Measurements from ENCODE around the gene EIF2AK3.
"Not testable (repeated sequence)": the region's sequence is repeated elsewhere in the genome, so short reads cannot be mapped to it uniquely, and the experiment has no call there.

The EIF2AK3 gene

GRCh38 chr2:88599527-88599926, 27.7 kb downstream of the EIF2AK3 start:
- no peak for DNase-seq (ENCODE audit: low read depth in 4 of 4, low spot score in 1 of 4)

GRCh38 chr2:88597168-88597567, 30.1 kb downstream of the EIF2AK3 start:
- DNase-seq (ENCODE audit: low read depth in 4 of 4, low spot score in 1 of 4) = no peak

GRCh38 chr2:88596141-88596830, 31.0 kb downstream of the EIF2AK3 start:
- no peak for DNase-seq (ENCODE audit: low read depth in 4 of 4, low spot score in 1 of 4)

- no peak for DNase-seq (ENCODE audit: low read depth in 4 of 4, low spot score in 1 of 4)
These were observed 35.6 kb downstream of the EIF2AK3 start for GRCh38 chr2:88591698-88592097.

- DNase-seq (ENCODE audit: low read depth in 4 of 4, low spot score in 1 of 4) = peak in 2 of 4 experiments; percentile 11 to 22
These were observed 36.2 kb downstream of the EIF2AK3 start for GRCh38 chr2:88590998-88591613.

- no peak for DNase-seq (ENCODE audit: low read depth in 4 of 4, low spot score in 1 of 4)
These were observed 41.3 kb downstream of the EIF2AK3 start for GRCh38 chr2:88585969-88586368.

GRCh38 chr2:88582030-88582429, 45.2 kb downstream of the EIF2AK3 start:
- no peak for DNase-seq (ENCODE audit: low read depth in 4 of 4, low spot score in 1 of 4)

GRCh38 chr2:88580088-88580487, 47.2 kb downstream of the EIF2AK3 start:
- DNase-seq (ENCODE audit: low read depth in 4 of 4, low spot score in 1 of 4) = no peak

- no peak for DNase-seq (ENCODE audit: low read depth in 4 of 4, low spot score in 1 of 4)
These were observed 51.6 kb downstream of the EIF2AK3 start for GRCh38 chr2:88575630-88576029.

- no peak for DNase-seq (ENCODE audit: low read depth in 4 of 4, low spot score in 1 of 4)
These were observed 52.2 kb downstream of the EIF2AK3 start for GRCh38 chr2:88575051-88575450.

GRCh38 chr2:88574445-88574844, 52.8 kb downstream of the EIF2AK3 start:
- no peak for DNase-seq (ENCODE audit: low read depth in 4 of 4, low spot score in 1 of 4)

- DNase-seq (ENCODE audit: low read depth in 4 of 4, low spot score in 1 of 4) = no peak
These were observed 59.1 kb downstream of the EIF2AK3 start for GRCh38 chr2:88568179-88568578.

GRCh38 chr2:88564402-88564801, 62.9 kb downstream of the EIF2AK3 start:
- no peak for DNase-seq (ENCODE audit: low read depth in 4 of 4, low spot score in 1 of 4)

- no peak for DNase-seq (ENCODE audit: low read depth in 4 of 4, low spot score in 1 of 4)
These were observed 64.1 kb downstream of the EIF2AK3 start for GRCh38 chr2:88563129-88563528.

- no peak for DNase-seq (ENCODE audit: low read depth in 4 of 4, low spot score in 1 of 4)
These were observed 65.4 kb downstream of the EIF2AK3 start for GRCh38 chr2:88561646-88562388.

GRCh38 chr2:88560619-88561307, 66.5 kb downstream of the EIF2AK3 start:
- no peak for DNase-seq (ENCODE audit: low read depth in 4 of 4, low spot score in 1 of 4)

- DNase-seq (ENCODE audit: low read depth in 4 of 4, low spot score in 1 of 4) = no peak
These were observed 70.0 kb downstream of the EIF2AK3 start for GRCh38 chr2:88557290-88557689.

GRCh38 chr2:88556026-88556425, 71.2 kb downstream of the EIF2AK3 start:
- DNase-seq (ENCODE audit: low read depth in 4 of 4, low spot score in 1 of 4) = no peak

- DNase-seq (ENCODE audit: low read depth in 4 of 4, low spot score in 1 of 4) = no peak
These were observed 73.1 kb downstream of the EIF2AK3 start for GRCh38 chr2:88554189-88554588.

- no peak for DNase-seq (ENCODE audit: low read depth in 4 of 4, low spot score in 1 of 4)
These were observed 77.5 kb downstream of the EIF2AK3 start for GRCh38 chr2:88549616-88550292.

- not testable (repeated sequence) for DNase-seq (ENCODE audit: low read depth in 4 of 4, low spot score in 1 of 4)
These were observed 81.0 kb downstream of the EIF2AK3 start for GRCh38 chr2:88546291-88546690.

All from stimulated activated CD4-positive, alpha-beta T cell treated with anti-CD3 and anti-CD28 coated beads, Interleukin-1b, Interleukin-23, amount 100 ng/mL, for 24 hours (primary cell).